GM21367 (cell line): ENCODE results near the gene HRAS.
"Not testable (repeated sequence)": the region's sequence is repeated elsewhere in the genome, so short reads cannot be mapped to it uniquely, and the experiment has no call there.

Source experiments
- ATAC-seq: cut with Tn5 transposase; IDR thresholded peaks from one replicate; pipeline ENCODE4 v1.9.1; 2021; ENCODE audit not compliant: unreplicated experiment

HRAS gene

GRCh38 chr11:535519-536454, at the start of gene HRAS:
HRAS (minus strand) TSS chr11:535576.
- peak; percentile 61 for ATAC-seq

GRCh38 chr11:584287-584686, 48.9 kb upstream of the HRAS start:
- ATAC-seq, result no peak

DNA sequence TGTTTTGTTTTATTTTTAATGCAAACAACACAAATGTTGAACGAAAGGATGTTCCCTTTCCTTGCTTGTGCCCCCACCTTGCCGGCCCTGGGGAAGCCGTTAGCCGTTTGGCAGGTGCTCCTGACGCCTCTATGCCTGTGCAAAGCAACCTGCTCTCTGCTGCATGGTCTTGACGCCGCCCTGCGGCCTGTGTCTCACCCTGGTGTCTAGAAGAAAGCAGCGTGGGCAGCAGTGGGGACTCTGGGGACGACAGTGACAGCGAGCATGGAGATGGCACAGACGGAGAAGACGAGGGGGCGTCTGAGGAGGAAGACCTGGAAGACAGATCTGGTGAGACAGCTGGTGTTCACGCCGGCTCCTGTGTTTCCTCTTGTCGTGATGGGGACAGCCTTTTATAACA, 46.4 kb upstream of the HRAS start:
- no peak for ATAC-seq

DNA sequence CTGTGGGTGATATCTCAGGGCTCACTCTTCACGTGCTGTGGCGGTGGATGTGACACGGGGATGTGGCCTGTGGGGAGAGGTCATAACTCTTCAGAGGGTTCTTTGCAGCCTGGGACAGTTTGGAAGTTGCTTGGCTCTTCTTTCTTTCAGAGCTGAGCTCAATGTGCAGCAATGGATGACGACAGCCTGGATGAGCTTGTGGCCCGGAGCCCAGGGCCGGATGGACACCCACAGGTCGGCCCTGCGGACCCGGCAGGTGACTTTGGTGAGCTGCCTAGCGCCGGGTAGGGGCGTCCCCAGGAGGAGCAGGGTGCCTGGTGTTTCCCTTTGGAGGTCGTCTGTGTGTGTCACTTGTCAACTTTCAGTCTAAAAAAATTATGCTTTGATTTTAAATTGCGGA, 46.0 kb upstream of the HRAS start:
- no peak for ATAC-seq

DNA sequence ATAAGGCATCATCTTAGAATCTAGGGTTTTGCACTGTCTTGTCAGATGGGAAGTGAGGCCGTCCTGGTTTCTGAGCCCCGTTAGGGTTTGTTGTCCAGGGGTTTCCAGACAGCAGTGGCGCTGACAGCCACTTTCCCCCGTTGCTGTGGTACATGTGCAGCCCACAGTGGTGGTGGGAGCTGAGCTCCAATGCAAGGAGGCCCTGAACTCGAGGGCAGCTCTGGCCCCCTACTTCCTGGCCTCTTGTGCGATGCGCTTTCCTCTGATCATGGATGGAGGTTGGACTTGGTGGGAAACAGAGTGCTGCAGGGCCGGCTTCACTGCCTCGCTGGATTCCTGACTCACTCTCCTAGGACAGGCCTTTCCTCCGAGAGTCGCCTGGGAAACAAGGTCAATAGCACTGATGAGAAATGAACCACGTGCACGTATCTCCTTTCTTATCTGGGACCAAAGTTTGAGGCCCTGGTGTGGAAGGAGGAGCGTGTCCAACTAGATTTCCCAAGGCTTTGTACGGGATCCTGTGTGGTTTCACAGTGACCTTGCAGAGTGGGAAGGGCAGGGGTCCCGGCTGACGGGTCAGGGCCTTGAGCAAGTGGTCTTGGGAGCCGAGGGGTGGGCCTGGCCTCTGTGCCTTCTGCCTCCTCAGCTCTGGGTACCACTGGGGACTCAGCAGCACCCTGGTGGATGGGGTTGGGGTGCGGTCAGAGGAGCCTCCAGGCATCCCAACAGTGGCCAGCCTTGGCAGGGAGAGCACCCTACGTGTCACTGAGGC, 44.6 kb upstream of the HRAS start:
- no peak for ATAC-seq

DNA sequence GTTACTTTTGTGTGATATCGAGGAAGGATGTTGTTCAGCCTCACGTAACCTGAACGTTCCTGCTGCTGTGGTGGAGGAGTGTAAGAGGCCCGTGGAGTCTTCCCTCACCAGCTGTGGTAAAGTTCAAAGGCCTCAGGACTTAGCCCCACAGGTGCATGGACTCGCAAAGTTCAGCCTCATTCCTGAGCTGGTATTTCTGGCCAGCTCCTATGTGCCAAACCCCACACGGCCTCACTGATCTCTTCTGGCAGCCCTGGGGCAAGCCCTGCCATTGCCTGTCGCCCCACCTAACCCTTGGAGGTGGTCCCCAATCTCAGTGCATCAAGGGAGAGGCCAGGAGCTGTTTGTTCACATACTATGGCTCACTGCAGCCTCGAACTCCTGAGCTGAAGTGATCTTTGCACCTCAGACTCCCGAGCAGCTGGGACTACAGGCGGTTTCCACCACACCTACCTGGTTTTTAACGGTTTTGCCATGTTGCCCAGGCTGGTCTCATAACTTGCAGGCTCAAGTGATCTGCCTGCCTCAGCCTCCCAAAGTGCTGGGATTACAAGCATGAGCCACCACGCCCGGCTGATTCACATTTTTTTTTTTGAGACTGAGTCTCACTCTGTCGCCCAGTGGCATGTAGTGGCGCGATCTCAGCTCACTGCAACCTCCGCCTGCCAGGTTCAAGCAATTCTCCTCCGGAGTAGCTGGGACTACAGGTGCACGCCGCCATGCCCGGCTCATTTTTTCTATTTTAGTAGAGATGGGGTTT, 43.1 kb upstream of the HRAS start:
- ATAC-seq, result no peak

DNA sequence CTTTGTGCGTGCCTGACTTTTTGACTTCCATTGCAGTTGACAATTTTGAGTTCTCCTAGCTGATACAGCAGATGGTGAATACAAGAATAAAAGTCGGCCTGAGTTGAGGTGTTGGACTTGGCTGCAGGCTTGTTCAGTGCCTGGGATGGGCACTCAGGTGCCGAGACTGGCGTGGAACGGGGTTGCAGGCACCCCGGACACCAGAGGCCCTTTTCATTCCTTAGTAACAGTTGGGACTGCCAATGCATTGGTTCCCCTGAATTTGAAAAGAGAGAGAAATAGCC, 42.2 kb upstream of the HRAS start:
- ATAC-seq, result no peak

GRCh38 chr11:576811-577610, 41.6 kb upstream of the HRAS start:
- ATAC-seq, result no peak

- peak; percentile 73 for ATAC-seq
These were observed 40.8 kb upstream of the HRAS start, which contains the start of gene PHRF1 for GRCh38 chr11:575996-576768. PHRF1 (plus strand) TSS chr11:576470; CDS start chr11:581513, 5,043 bp downstream.

- ATAC-seq, result peak; percentile 35
These were observed 40.1 kb upstream of the HRAS start for GRCh38 chr11:575313-575995.

DNA sequence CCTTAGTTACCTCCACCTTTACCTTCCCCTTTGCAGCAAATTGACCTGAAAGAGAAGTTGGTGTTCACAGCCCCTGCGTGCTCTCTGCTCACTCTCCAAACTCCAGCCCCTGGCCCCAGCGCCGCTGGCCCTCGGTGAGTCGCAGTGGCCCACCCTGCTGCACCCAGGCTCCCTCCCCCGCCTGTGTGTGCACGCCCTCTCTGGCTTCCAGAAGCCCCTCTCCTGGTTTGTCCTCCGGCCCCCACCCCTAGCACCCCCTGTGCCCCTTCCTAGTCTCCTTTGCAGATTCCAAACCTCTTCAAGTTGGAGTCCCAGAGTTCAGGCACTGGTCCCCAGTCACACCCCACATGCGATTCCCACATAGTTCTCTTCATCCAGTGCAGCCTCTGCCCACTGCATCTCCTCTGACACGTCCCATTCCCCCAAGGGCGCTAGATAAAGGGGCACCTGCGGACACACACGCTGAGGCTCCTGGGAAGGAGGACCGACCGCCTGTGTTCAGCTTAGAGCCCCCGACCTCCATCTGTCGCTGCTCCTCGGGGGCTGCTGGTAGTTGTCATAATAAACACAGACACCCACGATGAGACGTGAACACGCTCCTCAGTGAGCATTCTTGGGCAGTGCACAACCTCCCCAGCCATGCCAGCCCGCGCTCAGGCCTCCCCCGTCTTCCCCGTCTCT, 39.4 kb upstream of the HRAS start:
- ATAC-seq, result no peak

GRCh38 chr11:574031-574570, 38.7 kb upstream of the HRAS start:
- not testable (repeated sequence) for ATAC-seq

- ATAC-seq, result no peak
These were observed 37.9 kb upstream of the HRAS start for GRCh38 chr11:573146-573759.

DNA sequence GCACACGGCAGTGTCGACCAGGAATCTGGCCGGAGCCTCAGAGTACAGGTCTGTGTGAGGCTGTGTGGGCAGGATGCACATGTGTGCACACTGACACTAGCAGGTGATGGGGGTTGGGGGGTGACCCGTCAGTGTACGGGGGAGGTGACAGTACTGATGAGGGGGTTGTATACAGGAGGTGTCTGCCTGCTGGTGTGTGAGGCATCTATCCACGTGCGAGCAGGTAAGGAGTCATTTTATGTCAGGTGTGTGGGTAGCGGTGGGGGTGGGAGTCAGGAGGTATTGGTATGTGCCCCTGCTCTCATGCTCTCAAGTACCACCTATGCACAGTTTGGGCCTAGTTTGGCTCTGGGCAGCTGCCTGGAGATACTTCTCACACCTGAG, 36.4 kb upstream of the HRAS start:
- ATAC-seq, result no peak

GRCh38 chr11:569158-569885, 33.9 kb upstream of the HRAS start:
- no peak for ATAC-seq

GRCh38 chr11:568306-569157, 33.2 kb upstream of the HRAS start:
- ATAC-seq, result peak; percentile 67
